HG02678 (cell line): ENCODE measurements around the gene PSMD10.

Experiments
- ATAC-seq: cut with Tn5 transposase; IDR thresholded peaks from one replicate; pipeline ENCODE4 v1.9.1; 2021; ENCODE audit warnings: mild to moderate bottlenecking, moderate library complexity; ENCODE audit not compliant: unreplicated experiment

PSMD10 gene, protein sequence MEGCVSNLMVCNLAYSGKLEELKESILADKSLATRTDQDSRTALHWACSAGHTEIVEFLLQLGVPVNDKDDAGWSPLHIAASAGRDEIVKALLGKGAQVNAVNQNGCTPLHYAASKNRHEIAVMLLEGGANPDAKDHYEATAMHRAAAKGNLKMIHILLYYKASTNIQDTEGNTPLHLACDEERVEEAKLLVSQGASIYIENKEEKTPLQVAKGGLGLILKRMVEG

DNA sequence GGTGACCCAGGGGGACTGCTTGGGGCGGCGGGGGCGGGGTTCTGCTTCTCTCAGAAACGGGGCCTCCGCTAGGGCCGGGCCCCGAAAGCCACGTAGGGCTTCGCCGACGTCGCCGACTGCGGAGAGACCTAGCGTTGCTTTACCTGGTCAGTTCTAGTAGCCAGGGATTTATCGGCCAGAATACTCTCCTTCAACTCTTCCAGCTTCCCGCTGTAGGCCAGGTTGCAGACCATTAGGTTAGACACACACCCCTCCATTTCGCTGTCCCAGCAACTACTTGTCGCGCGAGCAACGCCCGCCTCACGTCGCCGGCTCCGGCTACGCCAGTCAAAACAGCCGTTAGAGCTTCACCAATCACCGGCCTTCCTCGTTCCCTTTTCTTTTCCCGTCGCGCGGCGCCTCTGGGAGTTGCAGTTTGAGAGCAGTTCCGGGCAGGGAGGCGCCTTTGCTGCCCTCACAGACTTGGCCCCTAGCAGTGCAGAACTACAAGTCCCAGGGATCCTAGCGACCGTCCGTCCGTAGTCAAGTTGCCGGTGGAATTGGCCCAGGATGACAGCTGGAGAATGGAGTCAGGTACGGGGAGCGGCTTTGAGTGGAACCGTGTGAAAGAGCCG is at the start of gene PSMD10, which contains the start of gene ATG4A:
Gene PSMD10 (minus strand): TSS at position 279 of the 614 bp plus-strand sequence. CDS start 22 bp downstream, at position 257.
Gene ATG4A (plus strand): TSS at position 515 of the 614 bp plus-strand sequence. CDS start 49 bp downstream, at position 564.
- peak; percentile 96 for ATAC-seq

DNA sequence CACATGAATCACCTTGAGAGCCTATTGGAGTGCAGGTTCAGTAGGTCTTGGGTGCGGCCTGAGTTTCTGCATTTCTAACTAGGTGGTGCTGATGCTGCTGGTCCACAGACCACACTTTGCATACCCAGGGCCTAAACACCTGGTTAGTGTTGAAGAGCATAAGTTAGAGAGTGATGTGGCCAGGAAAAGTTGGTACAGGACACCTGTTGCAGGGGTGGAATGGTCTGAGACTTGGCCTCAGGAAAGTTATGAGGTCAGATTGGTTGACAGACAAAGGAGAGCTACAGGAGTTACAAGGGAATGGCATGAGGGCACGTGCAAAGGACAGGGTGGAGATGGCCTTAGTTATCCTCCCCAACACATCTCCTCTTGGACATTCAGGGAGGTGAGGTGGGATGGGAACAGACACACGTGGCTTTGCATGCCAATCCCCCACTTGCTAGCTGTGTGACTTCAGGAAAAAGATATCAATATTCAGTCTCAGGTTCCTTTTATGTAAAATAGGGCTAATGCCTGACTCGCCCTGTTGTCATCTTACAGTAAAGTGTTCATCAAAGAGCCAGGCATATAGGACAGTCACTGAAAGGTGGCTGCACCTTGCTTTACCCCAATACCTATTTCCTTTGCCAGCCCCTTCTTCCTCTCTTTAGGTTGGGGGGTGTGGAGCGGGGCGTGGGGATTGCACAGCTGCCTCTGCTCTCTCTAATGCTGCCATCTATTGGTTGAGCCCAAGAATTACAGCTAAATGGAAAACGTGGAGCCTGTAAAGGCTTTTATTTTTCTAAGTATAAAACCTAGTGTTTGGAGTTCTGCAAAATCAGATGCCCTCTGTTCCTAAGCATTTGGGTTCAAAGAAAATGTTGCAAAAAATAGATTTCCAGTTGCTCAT is 47.7 kb upstream of the PSMD10 start:
- no peak for ATAC-seq

DNA sequence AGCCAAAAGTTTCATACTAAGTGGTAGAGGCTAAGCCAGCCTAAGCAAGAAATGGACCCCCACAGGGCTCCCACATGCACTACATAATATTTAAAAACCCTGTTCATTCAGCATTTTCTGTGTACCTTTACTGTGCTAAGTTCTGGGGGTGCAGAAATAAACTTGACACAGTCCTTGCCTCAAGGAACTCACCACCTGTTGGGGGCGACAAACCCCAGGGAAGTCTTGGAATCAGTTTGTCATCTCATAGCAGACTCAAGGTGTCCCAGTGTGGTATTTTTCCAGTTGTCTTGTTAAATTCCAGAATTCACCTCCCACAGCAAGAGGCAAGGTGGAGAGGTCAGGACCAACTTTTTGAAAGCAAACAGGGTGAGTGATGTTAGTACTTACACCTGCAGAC is 43.4 kb upstream of the PSMD10 start:
- no peak for ATAC-seq

DNA sequence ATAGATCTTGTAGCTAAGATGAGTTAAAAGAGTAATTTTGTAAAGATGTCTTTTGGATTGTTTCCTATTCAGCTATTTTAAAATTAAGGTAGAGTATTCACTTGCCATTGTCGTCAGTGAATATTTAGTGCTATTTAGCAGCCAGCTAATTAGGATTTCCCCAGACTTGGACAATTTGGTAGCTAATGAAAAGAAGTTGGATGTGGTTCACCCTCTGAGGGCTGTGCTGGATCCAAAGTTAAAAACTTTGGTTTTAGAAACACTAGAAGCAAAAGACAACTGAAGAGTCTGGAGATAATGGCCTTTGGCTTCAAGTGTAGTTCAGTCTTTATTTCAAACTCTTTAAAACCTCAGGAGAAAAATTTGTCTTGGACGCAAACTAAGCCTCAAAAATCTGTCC is 41.5 kb upstream of the PSMD10 start:
- no peak for ATAC-seq

DNA sequence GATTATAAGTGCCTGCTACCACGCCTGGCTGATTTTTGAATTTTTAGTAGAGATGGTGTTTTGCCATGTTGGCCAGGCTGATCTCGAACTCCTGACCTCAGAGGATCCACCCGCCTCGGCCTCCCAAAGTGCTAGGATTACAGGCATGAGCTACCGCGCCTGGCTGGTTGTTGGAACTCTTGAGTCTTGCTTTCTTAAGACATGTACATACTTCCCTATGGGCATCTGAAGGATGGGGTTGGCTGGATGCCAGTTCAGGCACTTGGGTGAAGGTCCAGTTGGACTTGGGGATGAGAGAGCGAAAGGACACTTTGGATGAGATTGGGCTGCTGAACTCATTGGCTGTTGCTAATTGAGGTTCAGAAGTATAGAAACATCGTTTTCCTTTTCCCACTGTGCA is 40.7 kb upstream of the PSMD10 start:
- no peak for ATAC-seq

DNA sequence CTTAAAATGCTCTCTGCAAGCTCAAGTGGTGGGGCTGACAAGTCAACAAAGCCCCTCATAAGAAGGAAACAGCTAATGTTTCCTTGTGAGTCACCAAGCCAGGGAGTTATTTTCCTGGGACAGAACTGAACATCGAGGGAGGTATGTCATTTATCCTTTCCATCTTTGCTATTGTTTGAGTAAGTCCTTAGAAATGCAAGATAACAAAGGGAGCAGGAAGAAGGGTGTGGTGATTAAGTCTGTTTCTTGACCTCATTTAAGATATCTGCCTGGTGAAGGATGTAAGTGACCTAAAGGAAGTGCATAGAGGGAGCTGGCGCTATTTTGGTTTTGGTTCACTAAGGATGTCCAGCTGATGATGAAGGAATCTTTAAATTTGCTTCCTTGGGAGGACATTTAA is 40.1 kb upstream of the PSMD10 start:
- ATAC-seq: no peak

DNA sequence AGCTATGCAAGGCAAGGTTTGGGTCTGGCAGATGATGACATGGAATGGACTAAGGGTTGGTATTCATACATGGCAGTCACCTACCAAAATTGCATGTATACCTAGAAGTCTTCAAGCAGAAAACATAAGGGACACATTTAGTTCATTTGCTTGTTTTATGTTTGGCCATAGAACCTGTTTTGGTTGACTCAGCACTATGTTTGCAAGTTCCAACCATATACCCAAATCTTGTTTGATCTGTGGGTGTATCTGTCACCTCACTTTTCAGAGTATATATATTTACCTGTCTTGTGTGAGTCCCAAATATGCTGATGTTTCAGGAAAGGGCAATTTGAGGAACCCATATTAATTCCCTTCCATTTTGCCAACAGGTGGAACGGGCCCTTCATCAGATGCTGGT is 39.5 kb upstream of the PSMD10 start:
- ATAC-seq: no peak

DNA sequence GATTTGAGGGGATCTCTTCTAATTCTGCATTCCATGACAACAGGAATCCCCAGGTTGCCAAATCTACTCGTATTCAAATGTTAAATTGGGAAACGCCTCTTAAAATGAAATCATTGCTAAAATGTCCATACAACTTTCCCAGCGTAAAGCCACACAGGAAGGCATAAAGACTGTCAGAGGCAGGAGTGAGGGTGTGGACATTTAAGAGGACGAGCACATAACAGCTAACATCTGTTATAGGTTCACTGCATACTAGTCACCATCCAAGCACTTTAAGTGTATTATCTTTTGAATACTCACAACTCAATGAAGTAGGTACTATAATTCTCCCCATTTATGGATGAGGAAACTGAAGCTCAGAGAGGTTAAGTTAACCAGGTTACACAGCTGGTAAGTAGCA is 35.8 kb upstream of the PSMD10 start:
- ATAC-seq: no peak

DNA sequence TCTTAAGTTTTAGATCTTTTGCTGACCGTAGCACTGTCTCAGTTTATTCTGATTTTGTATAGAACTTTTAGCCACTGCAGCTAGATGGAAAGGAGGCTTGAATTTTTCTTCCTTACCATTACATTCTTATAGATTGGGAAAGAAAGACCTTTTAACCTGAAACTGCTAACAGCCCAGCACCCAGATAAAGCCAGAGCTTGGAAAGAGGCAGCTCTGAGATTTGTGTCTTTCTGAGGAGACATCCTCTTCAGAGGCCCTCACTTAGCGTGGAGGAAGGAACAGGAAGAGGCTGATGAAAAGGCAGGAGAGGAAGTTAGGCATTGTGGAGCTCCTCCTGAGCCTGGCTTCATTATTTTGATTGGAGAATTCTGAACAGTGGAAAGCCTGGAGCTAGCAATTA is 35.3 kb upstream of the PSMD10 start:
- no peak for ATAC-seq

DNA sequence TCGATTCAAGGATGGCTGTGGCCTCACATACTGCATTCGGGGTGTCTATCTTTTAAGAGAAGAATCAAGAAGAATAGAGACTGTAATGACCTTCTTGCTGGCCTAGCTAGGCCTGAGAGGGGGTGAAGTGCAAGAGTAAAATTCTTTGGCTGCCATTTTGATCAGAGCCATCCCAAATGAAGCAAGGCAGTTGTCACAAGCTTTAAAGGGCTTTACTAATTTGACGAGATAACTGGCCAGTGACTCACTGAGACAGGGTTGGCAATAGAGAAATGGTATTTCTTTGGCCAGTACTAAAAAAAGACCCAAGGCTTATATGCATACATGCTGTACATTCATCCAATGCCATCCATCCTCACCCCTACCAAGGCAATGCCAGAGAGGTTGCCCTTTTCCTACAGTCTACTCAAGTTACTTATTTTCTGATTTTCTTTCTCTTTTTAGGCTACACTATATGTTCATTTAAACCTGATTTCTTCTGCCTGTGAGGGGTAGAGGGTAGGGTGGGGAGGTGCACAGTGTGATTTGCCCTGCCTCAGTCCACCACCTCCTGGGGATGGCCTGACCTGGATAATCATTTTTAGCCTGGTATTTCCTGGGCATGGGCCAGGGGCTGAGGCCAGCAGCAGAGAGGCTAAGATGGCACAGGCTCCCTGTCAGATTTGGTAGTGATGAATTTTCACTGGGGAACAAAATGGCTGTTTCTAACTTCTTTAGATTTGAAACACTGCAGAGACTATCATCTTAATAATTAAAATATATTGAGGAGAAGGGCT is 32.4 kb upstream of the PSMD10 start:
- no peak for ATAC-seq

DNA sequence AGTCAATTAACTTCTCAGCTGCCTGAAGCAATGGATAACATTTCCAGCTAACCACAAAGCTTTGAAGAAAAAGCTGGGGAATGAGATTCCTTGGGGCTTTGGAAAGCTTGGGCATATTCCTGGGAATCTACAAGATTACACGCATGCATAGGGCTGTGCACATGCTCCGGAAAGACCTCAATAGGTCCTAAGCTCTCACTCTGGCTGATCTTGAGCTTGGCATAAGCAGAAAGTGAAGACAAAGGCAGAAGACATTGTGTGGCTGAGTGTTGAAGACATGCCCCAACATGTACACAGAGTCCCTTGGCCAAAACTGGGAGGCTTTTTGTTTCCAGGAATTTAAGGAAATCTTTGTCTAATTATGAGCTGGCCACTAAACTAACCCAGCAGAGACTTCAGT is 31.4 kb upstream of the PSMD10 start:
- ATAC-seq: no peak

DNA sequence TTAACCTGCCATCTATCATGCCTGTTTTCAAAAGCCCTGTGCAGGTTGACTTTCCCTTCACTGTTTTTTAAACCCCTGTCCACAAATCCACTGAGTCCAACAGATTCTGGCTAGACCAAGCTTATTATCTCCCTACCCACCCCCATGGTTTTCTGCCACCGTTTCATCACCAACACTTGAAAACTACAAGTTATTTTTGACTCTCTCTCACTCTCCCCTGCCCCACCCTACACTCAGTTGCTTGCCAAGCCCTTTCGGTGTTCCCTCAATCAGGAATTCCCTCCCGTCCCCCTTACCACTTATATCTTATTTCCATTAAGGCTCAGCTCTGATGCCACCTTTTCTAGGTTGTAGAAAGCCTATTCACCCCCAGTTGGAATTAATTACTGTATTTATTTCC is 29.9 kb upstream of the PSMD10 start:
- ATAC-seq: no peak

DNA sequence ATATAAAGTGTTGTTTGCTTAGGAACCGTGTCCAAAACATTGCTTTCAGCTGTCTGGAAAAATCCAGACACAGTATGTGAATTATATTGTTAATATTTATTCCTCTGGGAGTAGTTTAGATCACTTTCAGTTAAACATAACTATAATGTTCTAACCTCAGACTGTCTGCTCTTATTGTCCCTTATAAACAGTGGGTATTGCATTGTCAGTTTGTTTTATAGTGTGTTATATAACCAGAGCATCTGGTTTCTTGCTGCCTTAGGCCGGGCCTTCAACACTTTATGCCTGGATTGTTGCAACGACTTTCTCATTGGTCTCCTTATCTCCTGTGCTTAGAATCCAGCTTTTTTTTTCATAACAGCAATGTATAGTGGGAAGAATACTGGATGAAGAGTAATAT is 26.6 kb upstream of the PSMD10 start:
- ATAC-seq: no peak

DNA sequence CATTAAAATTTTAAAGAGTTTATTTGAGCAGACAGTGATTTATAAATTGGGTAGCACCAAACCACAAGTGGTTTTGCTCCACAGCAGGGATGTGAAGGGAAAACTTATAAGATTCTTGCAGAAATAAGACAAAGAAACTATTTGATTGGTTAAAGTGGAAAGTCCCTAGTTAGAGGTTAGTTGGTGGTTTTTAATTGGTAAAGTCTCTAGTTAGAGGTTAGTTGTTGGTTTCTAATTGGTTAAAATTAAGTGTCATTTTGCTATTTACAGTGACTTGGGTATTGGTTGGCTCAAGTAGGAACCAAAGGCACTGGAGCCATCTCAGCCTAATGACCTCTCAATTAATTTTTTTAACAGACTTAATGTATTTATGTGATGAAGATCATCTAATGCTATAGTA is 23.2 kb upstream of the PSMD10 start:
- no peak for ATAC-seq

DNA sequence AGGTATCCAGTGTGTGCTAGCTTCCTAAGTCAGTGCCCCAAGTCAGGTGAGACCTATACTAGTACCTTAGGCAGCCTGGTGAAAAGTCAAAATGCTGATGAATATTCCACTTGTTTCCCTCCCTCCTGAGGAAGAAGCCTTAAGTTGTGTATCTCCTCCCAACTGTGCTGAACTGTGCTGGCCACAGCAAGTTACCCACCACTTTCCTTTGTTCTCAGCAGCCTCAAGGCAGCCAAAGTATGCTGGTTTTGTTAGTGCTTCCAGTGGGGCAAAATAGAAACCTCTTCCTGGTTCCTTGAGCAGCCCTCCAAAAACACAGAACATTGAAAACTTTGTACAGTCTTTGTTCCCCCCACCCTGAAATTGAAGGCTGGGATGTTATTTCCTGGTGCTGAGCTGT is 14.1 kb upstream of the PSMD10 start:
- ATAC-seq: no peak

DNA sequence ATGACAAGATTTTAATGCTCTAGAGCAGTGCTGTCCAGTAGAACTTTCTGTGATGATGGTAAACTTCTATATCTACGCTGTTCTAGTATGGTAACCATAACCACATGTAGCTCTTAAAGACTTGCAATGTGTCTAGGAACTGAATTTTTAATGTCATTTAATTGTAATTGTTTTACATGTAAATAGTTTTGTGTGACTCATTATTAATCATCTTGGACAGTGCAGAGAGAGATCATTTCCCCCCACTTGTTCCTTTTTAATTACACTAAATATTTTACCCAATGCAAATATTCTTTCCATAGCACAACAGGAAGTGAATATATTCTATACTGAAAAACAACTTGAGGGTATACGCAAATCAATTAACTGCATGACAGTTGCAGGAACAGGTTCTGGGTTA is 6.0 kb upstream of the PSMD10 start:
- no peak for ATAC-seq

DNA sequence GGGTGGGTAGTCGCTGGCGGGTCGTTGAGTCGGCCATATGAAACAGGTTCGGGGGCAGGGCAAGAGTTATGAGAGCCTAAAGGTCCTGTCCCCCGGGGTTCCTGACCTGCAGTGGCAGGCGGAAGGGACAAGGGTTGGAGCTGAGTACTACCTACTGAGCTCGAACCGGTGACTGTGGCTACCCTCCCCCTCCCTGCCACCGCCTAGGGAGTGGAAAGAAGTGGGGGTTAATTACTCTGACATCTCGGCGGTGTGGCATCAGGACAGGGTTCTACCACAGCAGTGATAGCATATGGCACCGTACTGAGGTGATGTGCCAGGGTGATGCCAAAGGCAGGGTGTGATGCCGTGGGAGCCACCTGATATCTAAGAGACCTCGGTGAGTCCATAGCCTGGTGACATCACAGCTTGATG is 543 bp upstream of the PSMD10 start:
- peak; percentile 37 for ATAC-seq

DNA sequence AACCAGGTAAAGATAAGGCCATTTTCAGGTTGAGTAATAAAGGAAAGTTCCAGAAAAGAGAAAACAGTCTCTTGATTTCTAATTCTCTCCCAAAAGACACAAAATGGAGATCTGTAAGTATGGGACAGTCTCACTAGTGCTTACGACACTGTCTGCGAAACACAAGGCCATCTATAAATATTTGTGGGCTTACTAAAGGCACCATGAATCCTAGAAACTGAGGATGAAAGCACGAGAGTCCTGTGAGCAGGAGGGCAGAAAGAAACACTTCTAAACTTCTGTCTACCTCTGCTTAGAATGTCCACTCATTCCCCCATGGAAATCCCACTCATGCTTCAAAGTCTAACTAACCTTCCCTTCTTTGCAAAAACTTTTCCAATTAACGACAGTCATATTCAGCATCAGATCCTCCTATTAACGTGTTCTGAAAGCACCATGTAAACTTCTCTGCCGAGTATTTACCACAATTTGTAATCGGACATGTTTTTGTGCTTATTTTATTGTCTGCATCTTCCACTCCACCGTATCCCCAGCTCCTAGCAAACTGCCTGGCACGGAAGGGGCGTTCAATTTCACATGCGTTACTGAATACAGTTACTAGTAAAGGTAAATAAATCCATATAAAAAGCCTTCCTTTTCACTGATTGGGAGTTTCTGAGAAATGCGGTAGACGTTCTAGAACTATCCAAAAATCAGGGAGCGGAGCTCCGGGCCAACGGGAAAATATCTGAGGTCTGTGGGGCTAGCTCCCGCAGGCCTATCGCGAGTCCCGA is 665 bp downstream of the PSMD10 start:
- no peak for ATAC-seq

DNA sequence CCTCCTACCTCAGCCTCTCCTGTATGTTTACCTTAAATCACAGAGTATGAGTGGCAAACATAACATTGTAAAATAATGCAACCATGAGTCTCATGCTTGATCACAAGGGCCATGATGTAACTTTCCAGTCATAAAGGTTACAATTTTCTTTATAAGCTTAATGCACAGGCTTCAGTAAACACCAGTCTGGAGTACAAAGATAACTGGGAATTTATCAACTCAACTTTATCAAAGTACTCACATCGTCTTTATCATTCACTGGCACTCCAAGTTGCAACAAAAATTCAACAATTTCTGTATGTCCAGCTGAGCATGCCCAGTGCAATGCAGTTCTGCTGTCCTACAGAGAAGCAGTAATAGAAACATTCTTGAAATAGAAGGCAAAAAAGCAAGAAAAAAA is 2.8 kb downstream of the PSMD10 start:
- no peak for ATAC-seq

DNA sequence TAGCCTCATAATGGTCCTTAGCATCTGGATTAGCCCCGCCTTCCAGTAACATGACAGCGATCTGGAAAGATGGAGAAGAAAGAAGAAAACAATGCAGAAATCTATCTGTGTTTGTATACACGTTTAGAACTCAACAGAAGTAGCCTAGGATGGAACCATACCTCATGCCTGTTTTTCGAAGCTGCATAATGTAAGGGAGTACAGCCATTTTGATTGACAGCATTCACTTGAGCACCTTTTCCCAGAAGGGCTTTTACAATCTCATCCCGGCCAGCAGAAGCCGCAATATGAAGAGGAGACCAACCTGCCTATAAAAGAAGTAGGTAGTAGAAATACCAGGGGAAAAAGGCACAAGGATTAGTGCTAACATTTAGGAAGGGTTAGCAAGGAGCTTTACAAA is 3.5 kb downstream of the PSMD10 start:
- no peak for ATAC-seq
